GM18517 (cell line): ENCODE measurements around the gene RAB27A.
"Not testable (repeated sequence)": the region's sequence is repeated elsewhere in the genome, so short reads cannot be mapped to it uniquely, and the experiment has no call there.

ENCODE experiments used
- ATAC-seq: cut with Tn5 transposase; IDR thresholded peaks from one replicate; pipeline ENCODE4 v1.9.1; 2021; ENCODE audit warnings: mild to moderate bottlenecking, moderate library complexity; ENCODE audit not compliant: unreplicated experiment

Gene RAB27A

GRCh38 chr15:55289746-55290527, at the start of gene RAB27A:
Gene RAB27A (minus strand): TSS chr15:55289813. CDS start chr15:55234934, 54,879 bp downstream.
- peak; percentile 57 for ATAC-seq

DNA sequence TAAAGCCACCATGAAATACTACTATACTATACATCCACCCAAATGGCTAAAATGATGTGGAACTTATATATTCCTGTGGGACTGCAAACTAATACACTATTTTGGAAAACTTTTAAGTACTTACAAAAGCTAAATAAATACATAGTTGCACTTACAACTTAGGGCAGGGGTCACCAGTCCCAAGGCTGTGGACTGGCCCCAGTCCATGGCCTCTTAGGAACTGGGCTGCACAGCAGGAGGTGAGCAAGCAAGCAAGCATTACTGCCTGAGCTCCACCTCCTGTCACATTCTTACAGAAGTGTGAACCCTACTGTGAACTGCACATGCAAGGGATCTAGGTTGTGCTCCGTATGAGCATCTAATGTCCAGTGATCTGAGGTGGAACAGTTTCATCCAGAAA, 47.5 kb upstream of the RAB27A start:
- ATAC-seq = no peak

DNA sequence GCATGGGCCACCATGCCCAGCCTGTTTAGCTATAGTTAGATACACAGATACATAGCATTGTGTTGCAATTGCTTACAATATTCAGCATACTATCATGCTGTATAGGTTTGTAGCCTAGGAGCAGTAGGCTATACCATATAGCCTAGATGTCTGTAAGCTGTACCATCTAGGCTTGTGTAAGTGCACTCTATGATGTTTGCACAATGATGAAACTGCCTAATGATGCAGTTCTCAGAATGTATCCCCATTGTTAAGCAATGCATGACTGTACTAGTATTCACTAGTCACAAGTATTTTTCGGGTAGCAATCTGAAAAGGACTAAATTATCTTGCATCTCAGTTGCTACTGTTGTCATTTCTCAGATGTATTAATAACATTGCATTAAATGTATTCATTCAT, 45.4 kb upstream of the RAB27A start:
- no peak for ATAC-seq

DNA sequence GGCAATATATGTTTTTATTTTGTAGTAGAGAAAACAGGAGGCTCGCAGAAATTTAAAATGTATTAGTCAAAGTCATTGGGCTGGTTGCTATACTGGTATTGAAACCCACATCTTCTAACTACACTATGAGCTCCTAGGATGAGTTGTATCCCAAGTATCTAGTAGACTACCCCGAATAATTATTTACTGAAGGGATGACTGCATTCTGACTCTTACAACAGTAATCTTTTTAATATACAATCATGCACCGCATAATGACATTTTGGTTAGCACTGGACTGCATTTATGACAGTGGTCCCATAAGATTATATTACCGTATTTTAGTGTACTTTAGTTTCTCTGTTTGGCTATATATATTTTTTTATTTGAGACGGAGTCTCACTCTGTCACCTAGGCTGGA, 44.8 kb upstream of the RAB27A start:
- ATAC-seq = no peak

- no peak for ATAC-seq
Observed at GRCh38 chr15:55327387-55327786, 37.8 kb upstream of the RAB27A start.

- ATAC-seq = no peak
Observed at GRCh38 chr15:55322467-55322866, 32.9 kb upstream of the RAB27A start.

GRCh38 chr15:55320963-55321362, 31.4 kb upstream of the RAB27A start:
- ATAC-seq = no peak

GRCh38 chr15:55320238-55320550, 30.6 kb upstream of the RAB27A start:
- ATAC-seq = no peak

GRCh38 chr15:55319537-55320237, 30.1 kb upstream of the RAB27A start:
- ATAC-seq = peak; percentile 45

GRCh38 chr15:55318588-55319494, 29.2 kb upstream of the RAB27A start, which contains the start of the genes PIGB and PIGBOS1:
Gene PIGB (plus strand): TSS chr15:55319222. CDS start chr15:55319251, 29 bp downstream.
Gene PIGBOS1 (minus strand): TSS chr15:55319123. CDS start chr15:55317792, 1,331 bp downstream.
- peak; percentile 84 for ATAC-seq

GRCh38 chr15:55302801-55303200, 13.2 kb upstream of the RAB27A start:
- not testable (repeated sequence) for ATAC-seq

DNA sequence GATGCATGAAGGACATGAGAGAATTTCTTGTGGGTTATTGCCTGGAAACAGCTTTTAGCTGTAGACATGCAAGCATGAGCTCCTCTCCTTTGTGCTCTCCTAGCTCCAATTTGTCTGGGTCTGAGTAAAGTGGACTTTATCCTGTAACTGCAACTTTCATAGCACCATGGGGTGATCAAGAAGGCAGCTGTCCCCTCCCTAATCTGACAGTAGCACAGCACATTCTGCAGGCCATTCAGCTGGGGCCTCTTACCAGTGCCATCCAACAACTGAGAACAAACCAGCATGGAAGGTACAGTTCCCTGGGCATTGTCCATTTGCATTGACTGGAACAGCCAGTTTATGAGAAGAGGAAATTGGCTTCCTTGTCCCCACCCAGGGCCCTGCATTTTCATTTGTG, 7.7 kb upstream of the RAB27A start:
- no peak for ATAC-seq

DNA sequence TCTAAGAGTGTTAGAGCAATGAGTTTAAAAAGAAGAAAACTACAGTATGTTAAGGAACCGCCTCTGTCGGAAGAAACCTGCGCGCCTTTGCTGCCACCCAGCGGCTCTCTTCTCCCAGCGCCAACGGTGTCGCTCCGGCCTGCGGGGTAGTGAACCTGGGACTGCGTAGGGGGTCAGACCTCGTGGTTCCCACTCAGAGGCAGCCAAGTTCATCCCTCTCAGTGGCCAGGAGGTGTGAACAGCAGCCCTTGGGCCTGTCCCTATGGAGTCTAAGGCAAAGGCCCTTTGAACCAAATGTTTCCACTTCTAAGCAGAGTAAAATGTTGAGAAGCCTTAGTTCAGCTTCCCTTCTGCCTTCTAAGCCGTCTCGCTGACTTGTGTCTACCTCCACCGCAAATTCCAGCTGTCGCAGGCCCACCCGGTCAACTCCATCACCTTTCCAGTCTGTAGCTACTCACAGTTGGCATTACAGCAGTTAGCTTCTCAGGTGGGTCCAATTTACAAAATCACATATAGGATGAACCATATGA, 980 bp upstream of the RAB27A start:
- peak; percentile 76 for ATAC-seq

- peak; percentile 40 for ATAC-seq
Observed at GRCh38 chr15:55289011-55289745, 435 bp downstream of the RAB27A start.

GRCh38 chr15:55288006-55288717, 1.5 kb downstream of the RAB27A start:
- ATAC-seq = no peak

GRCh38 chr15:55286442-55287189, 3.0 kb downstream of the RAB27A start:
- ATAC-seq = not testable (repeated sequence)

- no peak for ATAC-seq
Observed at GRCh38 chr15:55284426-55284825, 5.2 kb downstream of the RAB27A start.

GRCh38 chr15:55283379-55284147, 6.0 kb downstream of the RAB27A start:
- ATAC-seq = no peak
